ENCODE measurements around the gene TNP2.

The TNP2 gene

GRCh38 chr16:11268921-11269375, at the start of gene TNP2:
Gene TNP2, minus strand, starts transcription at chr16:11269325. Its CDS starts 63 bp downstream, at chr16:11269262.
- no peak within 1 kb of the TSS for H2AFZ ChIP-seq
- H3K4me1 ChIP-seq, result no peaks in the 10 kb centered on the region
- TF ChIP-seq CTCF (IDR thresholded peaks at IDR 0.05), result no peak
- H3K27me3 ChIP-seq (ENCODE audit: control insufficient read depth, insufficient read depth, low read length), result no peaks in the 10 kb centered on the region
- H3K27ac ChIP-seq, result no peak within 1 kb of the TSS
- H3K79me2 ChIP-seq, result no peaks in the 10 kb centered on the region
- no peaks in the 10 kb centered on the region for H3K9me3 ChIP-seq (ENCODE audit: control insufficient read depth, low read length)
- no peak within 1 kb of the TSS for H3K9ac ChIP-seq
- no peaks in the 10 kb centered on the region for H3K36me3 ChIP-seq (ENCODE audit: control insufficient read depth, insufficient read depth, low read length)
- no peak within 1 kb of the TSS for H3K4me2 ChIP-seq (ENCODE audit: low read length)
- no peak within 1 kb of the TSS for H3K4me3 ChIP-seq (ENCODE audit: low read depth, low read length)

DNA sequence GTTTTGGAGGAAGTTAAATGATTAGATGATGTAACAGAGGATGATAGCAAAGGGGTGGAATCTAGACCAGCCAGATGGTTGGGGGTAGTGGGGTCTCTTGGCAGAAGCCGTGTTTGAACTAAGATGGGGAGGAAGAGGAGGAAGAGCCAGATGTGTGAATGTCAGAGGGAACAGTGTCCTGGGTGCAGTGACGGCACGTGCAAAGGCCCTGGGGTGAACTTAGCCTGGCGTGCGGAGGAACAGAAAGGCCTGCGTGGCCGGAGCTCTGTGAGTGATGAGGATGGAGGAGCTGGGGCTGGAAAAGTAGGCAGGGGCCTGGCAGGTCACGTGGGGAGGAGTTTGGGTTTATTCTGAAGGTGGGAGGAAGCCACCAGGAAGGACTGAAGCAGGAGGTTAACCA, 49.7 kb upstream of the TNP2 start:
- Histone ChIP-seq H3K27me3 (ENCODE audit: control insufficient read depth, insufficient read depth, low read length) (no peaks in the 10 kb centered on the region), H3K4me2 (ENCODE audit: low read length) (no peak overlapping the region), H3K9ac (no peak overlapping the region), H3K9me3 (ENCODE audit: control insufficient read depth, low read length) (no peaks in the 10 kb centered on the region), H3K36me3 (ENCODE audit: control insufficient read depth, insufficient read depth, low read length) (no peaks in the 10 kb centered on the region), H3K4me1 (no peaks in the 10 kb centered on the region), H3K4me3 (ENCODE audit: low read depth, low read length) (no peak overlapping the region), H2AFZ (no peak overlapping the region), H3K79me2 (no peaks in the 10 kb centered on the region), H3K27ac (no peak overlapping the region)
- TF ChIP-seq CTCF (IDR thresholded peaks at IDR 0.05), result no peak

GRCh38 chr16:11316331-11317015, 47.3 kb upstream of the TNP2 start:
- Histone ChIP-seq H3K79me2 (no peaks in the 10 kb centered on the region), H2AFZ (no peak overlapping the region), H3K4me3 (ENCODE audit: low read depth, low read length) (no peak overlapping the region), H3K4me2 (ENCODE audit: low read length) (no peak overlapping the region), H3K4me1 (peaks cover 4% of the 10 kb centered on the region), H3K9me3 (ENCODE audit: control insufficient read depth, low read length) (no peaks in the 10 kb centered on the region), H3K9ac (no peak overlapping the region), H3K27ac (no peak overlapping the region), H3K27me3 (ENCODE audit: control insufficient read depth, insufficient read depth, low read length) (no peaks in the 10 kb centered on the region), H3K36me3 (ENCODE audit: control insufficient read depth, insufficient read depth, low read length) (no peaks in the 10 kb centered on the region)
- no peak for TF ChIP-seq CTCF (IDR thresholded peaks at IDR 0.05)

DNA sequence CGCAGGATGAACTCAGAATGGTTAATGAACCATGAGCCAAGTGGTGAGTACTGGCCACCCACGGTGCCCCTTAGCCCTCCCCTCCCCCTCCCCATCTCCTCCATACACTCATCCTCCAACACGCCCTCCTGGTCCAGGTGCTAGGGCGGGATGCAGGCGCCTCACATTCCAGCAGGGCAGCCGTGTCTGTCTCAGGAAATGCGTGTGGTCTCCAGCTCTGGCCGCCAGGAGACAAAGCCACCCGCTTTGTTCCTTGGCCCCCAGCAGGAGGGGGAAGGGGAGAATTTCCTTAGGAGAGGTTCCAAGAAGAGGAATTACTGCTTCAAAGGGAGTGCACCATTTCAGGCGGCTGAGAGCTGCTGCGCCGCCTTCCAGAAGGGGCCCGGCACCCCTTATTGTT, 46.4 kb upstream of the TNP2 start:
- Histone ChIP-seq H3K27ac (no peak overlapping the region), H3K4me3 (ENCODE audit: low read depth, low read length) (no peak overlapping the region), H2AFZ (no peak overlapping the region), H3K4me1 (peaks cover 4% of the 10 kb centered on the region), H3K79me2 (no peaks in the 10 kb centered on the region), H3K36me3 (ENCODE audit: control insufficient read depth, insufficient read depth, low read length) (no peaks in the 10 kb centered on the region), H3K4me2 (ENCODE audit: low read length) (no peak overlapping the region), H3K27me3 (ENCODE audit: control insufficient read depth, insufficient read depth, low read length) (no peaks in the 10 kb centered on the region), H3K9me3 (ENCODE audit: control insufficient read depth, low read length) (no peaks in the 10 kb centered on the region), H3K9ac (no peak overlapping the region)
- no peak for TF ChIP-seq CTCF (IDR thresholded peaks at IDR 0.05)

- no peak for TF ChIP-seq CTCF (IDR thresholded peaks at IDR 0.05)
- no peak overlapping the region for H3K9ac ChIP-seq
- no peak overlapping the region for H3K4me3 ChIP-seq (ENCODE audit: low read depth, low read length)
- H3K27me3 ChIP-seq (ENCODE audit: control insufficient read depth, insufficient read depth, low read length), result no peaks in the 10 kb centered on the region
- H2AFZ ChIP-seq, result no peak overlapping the region
- H3K4me1 ChIP-seq, result peaks cover 9% of the 10 kb centered on the region
- H3K9me3 ChIP-seq (ENCODE audit: control insufficient read depth, low read length), result no peaks in the 10 kb centered on the region
- H3K36me3 ChIP-seq (ENCODE audit: control insufficient read depth, insufficient read depth, low read length), result no peaks in the 10 kb centered on the region
- no peak overlapping the region for H3K4me2 ChIP-seq (ENCODE audit: low read length)
- H3K27ac ChIP-seq, result no peak overlapping the region
- H3K79me2 ChIP-seq, result no peaks in the 10 kb centered on the region
Measured at GRCh38 chr16:11314309-11314894, 45.3 kb upstream of the TNP2 start.

Data from parathyroid adenoma (tissue), 2 donors.